KOPT-K1 (cell line): ENCODE data around the gene SHISA5.
"Not testable (repeated sequence)": the region's sequence is repeated elsewhere in the genome, so short reads cannot be mapped to it uniquely, and the experiment has no call there.

ENCODE experiments used
- H3K27ac ChIP-seq: fragments of 200-600 bp; sonication (generic); 2 replicates; pipeline ENCODE4 v1.5.1; 2016; ENCODE audit warnings: antibody characterized with exemption, mild to moderate bottlenecking, low read depth, low read length; ENCODE audit not compliant: poor library complexity, severe bottlenecking
- H3K36me3 ChIP-seq: fragments of 200-600 bp; sonication (generic); 2 replicates; pipeline ENCODE4 v1.5.1; 2017; ENCODE audit warnings: antibody characterized with exemption, mild to moderate bottlenecking, low read length, moderate library complexity; ENCODE audit not compliant: insufficient read depth
- H3K9me3 ChIP-seq: fragments of 200-600 bp; sonication (generic); 2 replicates; pipeline ENCODE4 v1.5.1; 2017; ENCODE audit warnings: antibody characterized with exemption, low read length, mild to moderate bottlenecking; ENCODE audit not compliant: insufficient read depth, poor library complexity, severe bottlenecking

Gene SHISA5

GRCh38 chr3:48463703-48464102 lies 40.3 kb downstream of the SHISA5 start:
- Histone ChIP-seq H3K9me3 (no peaks in the 10 kb centered on the region), H3K27ac (no peak overlapping the region), H3K36me3 (peaks cover 55% of the 10 kb centered on the region)

- peaks cover 52% of the 10 kb centered on the region for H3K36me3 ChIP-seq
- H3K9me3 ChIP-seq, H3K27ac ChIP-seq: not testable (repeated sequence)
Observed at GRCh38 chr3:48461767-48462166, 42.2 kb downstream of the SHISA5 start.

- peaks cover 65% of the 10 kb centered on the region for H3K36me3 ChIP-seq
- no peak overlapping the region for H3K27ac ChIP-seq
- H3K9me3 ChIP-seq, result no peaks in the 10 kb centered on the region
Observed at GRCh38 chr3:48460517-48460902, 43.5 kb downstream of the SHISA5 start.

GRCh38 chr3:48459773-48460516 lies 44.0 kb downstream of the SHISA5 start:
- H3K9me3 ChIP-seq, result no peaks in the 10 kb centered on the region
- no peak overlapping the region for H3K27ac ChIP-seq
- H3K36me3 ChIP-seq, result peaks cover 71% of the 10 kb centered on the region

- peaks cover 77% of the 10 kb centered on the region for H3K36me3 ChIP-seq
- H3K27ac ChIP-seq, result no peak overlapping the region
- no peaks in the 10 kb centered on the region for H3K9me3 ChIP-seq
Observed at GRCh38 chr3:48459331-48459730, 44.6 kb downstream of the SHISA5 start.

GRCh38 chr3:48456456-48456855 lies 47.5 kb downstream of the SHISA5 start:
- H3K36me3 ChIP-seq, result peaks cover 96% of the 10 kb centered on the region
- no peak overlapping the region for H3K27ac ChIP-seq
- no peaks in the 10 kb centered on the region for H3K9me3 ChIP-seq

- Histone ChIP-seq H3K36me3 (peaks cover 53% of the 10 kb centered on the region), H3K9me3 (no peaks in the 10 kb centered on the region), H3K27ac (no peak overlapping the region)
Observed at GRCh38 chr3:48451270-48451669, 52.7 kb downstream of the SHISA5 start.

- peaks cover 39% of the 10 kb centered on the region for H3K36me3 ChIP-seq
- H3K27ac ChIP-seq, result peak within 1 kb of the TSS; percentile 68
- H3K9me3 ChIP-seq, result no peaks in the 10 kb centered on the region
Observed at GRCh38 chr3:48446425-48447193, 57.4 kb downstream of the SHISA5 start, which contains the start of gene ATRIP. TSS of gene ATRIP (plus strand) at chr3:48446737. CDS start at chr3:48446846, 109 bp downstream.

GRCh38 chr3:48446043-48446424 lies 57.9 kb downstream of the SHISA5 start:
- peaks cover 35% of the 10 kb centered on the region for H3K36me3 ChIP-seq
- no peaks in the 10 kb centered on the region for H3K9me3 ChIP-seq
- peak overlapping the region; percentile 68 for H3K27ac ChIP-seq

GRCh38 chr3:48445277-48445882 lies 58.6 kb downstream of the SHISA5 start:
- Histone ChIP-seq H3K9me3 (no peaks in the 10 kb centered on the region), H3K36me3 (peaks cover 35% of the 10 kb centered on the region), H3K27ac (no peak overlapping the region)

- Histone ChIP-seq H3K36me3 (peaks cover 35% of the 10 kb centered on the region), H3K27ac (no peak overlapping the region), H3K9me3 (no peaks in the 10 kb centered on the region)
Observed at GRCh38 chr3:48441940-48442339, 62.0 kb downstream of the SHISA5 start.

GRCh38 chr3:48440590-48440958 lies 63.4 kb downstream of the SHISA5 start:
- peak overlapping the region; percentile 83 for H3K27ac ChIP-seq
- no peaks in the 10 kb centered on the region for H3K9me3 ChIP-seq
- H3K36me3 ChIP-seq, result peaks cover 35% of the 10 kb centered on the region

- Histone ChIP-seq H3K36me3 (peaks cover 35% of the 10 kb centered on the region), H3K9me3 (no peaks in the 10 kb centered on the region), H3K27ac (peak within 1 kb of the TSS; percentile 83)
Observed at GRCh38 chr3:48439820-48440589, 64.0 kb downstream of the SHISA5 start, which contains the start of the genes CCDC51 and TMA7. TSS of gene CCDC51 (minus strand) at chr3:48440119. CDS start at chr3:48435128, 4,991 bp downstream. TSS of gene TMA7 (plus strand) at chr3:48440257. CDS start at chr3:48440297, 40 bp downstream.

- Histone ChIP-seq H3K27ac (no peak overlapping the region), H3K9me3 (no peaks in the 10 kb centered on the region), H3K36me3 (peaks cover 30% of the 10 kb centered on the region)
Observed at GRCh38 chr3:48437812-48438211, 66.2 kb downstream of the SHISA5 start.
